CD14-positive monocyte (primary cell): ENCODE data around the gene SAMD5. TPM values are rescaled to one million over a fixed set of nuclear protein-coding genes. Genes with fewer than 3 reads are reported as not detected.

Source experiments
- DNase-seq, 3 donors: peaks; one replicate each; pipeline ENCODE4 v3.0.0-alpha.2; 2011 to 2022
- H2AFZ ChIP-seq: 2 replicates; pipeline ENCODE4 v1.6.0; 2012; ENCODE audit warnings: mild to moderate bottlenecking, low read depth, low read length, inconsistent platforms; ENCODE audit not compliant: insufficient read depth, poor library complexity, severe bottlenecking
- H3K27ac ChIP-seq, 2 donors: 1 replicate in 1 of 2; 2 replicates in 1 of 2; pipeline ENCODE4 v1.5.1; 2012 to 2013; ENCODE audit warnings: low read length in 2 of 2, control low read depth in 1 of 2, inconsistent platforms in 1 of 2, low read depth in 1 of 2, mild to moderate bottlenecking in 1 of 2
- H3K27me3 ChIP-seq, 2 donors: one replicate each; pipeline versions ENCODE4 v1.6.0 to v1.6.1; 2011 to 2013; ENCODE audit warnings: low read length in 2 of 2; ENCODE audit not compliant: control insufficient read depth in 2 of 2, insufficient read depth in 2 of 2
- H3K36me3 ChIP-seq, 2 donors: replicated peaks in 1 of 2; 1 replicate in 1 of 2; 2 replicates in 1 of 2; pipeline versions ENCODE4 v1.5.1 to v1.6.1; 2012 to 2013; ENCODE audit warnings: low read length in 2 of 2, control low read depth in 1 of 2, inconsistent platforms in 1 of 2, mild to moderate bottlenecking in 1 of 2; ENCODE audit not compliant: insufficient read depth in 2 of 2, control insufficient read depth in 1 of 2
- H3K4me1 ChIP-seq, 2 donors: 1 replicate in 1 of 2; 2 replicates in 1 of 2; pipeline versions ENCODE4 v1.5.1 to v1.6.1; 2012 to 2013; ENCODE audit warnings: low read length in 2 of 2, control low read depth in 1 of 2, inconsistent platforms in 1 of 2, mild to moderate bottlenecking in 1 of 2, moderate library complexity in 1 of 2; ENCODE audit not compliant: insufficient read depth in 2 of 2, control insufficient read depth in 1 of 2
- H3K4me2 ChIP-seq: replicated peaks from 2 replicates; pipeline ENCODE3; 2012; ENCODE audit warnings: low read length, moderate library complexity, mild to moderate bottlenecking; ENCODE audit not compliant: poor library complexity, severe bottlenecking; ENCODE audit errors: extremely low read depth
- H3K4me3 ChIP-seq, 3 experiments: fragments of 200-600 bp in 1 of 3; sonication (generic) in 1 of 3; replicated peaks in 1 of 3; 1 replicate in 2 of 3; 2 replicates in 1 of 3; pipeline ENCODE4 v1.5.1; 2011 to 2013; ENCODE audit warnings: low read length in 3 of 3, mild to moderate bottlenecking in 3 of 3, control low read depth in 2 of 3, low read depth in 2 of 3, inconsistent platforms in 1 of 3, moderate library complexity in 1 of 3
- H3K79me2 ChIP-seq: 2 replicates; pipeline ENCODE4 v1.6.0; 2012; ENCODE audit warnings: mild to moderate bottlenecking, control low read depth, inconsistent platforms, low read length, moderate library complexity; ENCODE audit not compliant: insufficient read depth
- H3K9ac ChIP-seq: 2 replicates; pipeline ENCODE4 v1.6.0; 2017; ENCODE audit warnings: low read length, mild to moderate bottlenecking; ENCODE audit not compliant: insufficient read depth, poor library complexity, severe bottlenecking
- H3K9me3 ChIP-seq, 2 donors: replicated peaks in 1 of 2; 1 replicate in 1 of 2; 2 replicates in 1 of 2; pipeline versions ENCODE4 v1.5.1 to v1.6.1; 2012 to 2013; ENCODE audit warnings: low read length in 2 of 2, control low read depth in 1 of 2; ENCODE audit not compliant: control insufficient read depth in 1 of 2, insufficient read depth in 1 of 2
- H4K20me1 ChIP-seq: 2 replicates; pipeline ENCODE4 v1.6.0; 2012; ENCODE audit warnings: mild to moderate bottlenecking, low read length, control low read depth, moderate library complexity; ENCODE audit not compliant: insufficient read depth
- H3K27ac Mint-ChIP-seq, 7 donors: one replicate each; pipeline ENCODE4 v1.8.0; 2020; ENCODE audit warnings: mild to moderate bottlenecking in 7 of 7, mixed read lengths in 7 of 7, moderate library complexity in 6 of 7, inconsistent platforms in 2 of 7
- H3K27me3 Mint-ChIP-seq, 3 donors: one replicate each; pipeline ENCODE4 v1.8.0; 2021 to 2022; ENCODE audit warnings: low read depth in 3 of 3, mild to moderate bottlenecking in 3 of 3, mixed read lengths in 3 of 3, moderate library complexity in 3 of 3, inconsistent platforms in 1 of 3
- H3K36me3 Mint-ChIP-seq, 2 donors: one replicate each; pipeline ENCODE4 v1.8.0; 2020; ENCODE audit warnings: mixed read lengths in 2 of 2, inconsistent platforms in 1 of 2, mild to moderate bottlenecking in 1 of 2
- H3K4me1 Mint-ChIP-seq: one replicate; pipeline ENCODE4 v1.8.0; 2020; ENCODE audit warnings: mild to moderate bottlenecking, mixed read lengths
- H3K4me3 Mint-ChIP-seq, 2 donors: one replicate each; pipeline ENCODE4 v1.8.0; 2020; ENCODE audit warnings: mild to moderate bottlenecking in 2 of 2, mixed read lengths in 2 of 2, moderate library complexity in 1 of 2
- H3K9me3 Mint-ChIP-seq, 7 donors: one replicate each; pipeline ENCODE4 v1.8.0; 2020 to 2022; ENCODE audit warnings: mixed read lengths in 7 of 7, mild to moderate bottlenecking in 6 of 7, moderate library complexity in 6 of 7, inconsistent platforms in 2 of 7
- WGBS: methylation state at CpG from one replicate; pipeline ENCODE4 v1.1.5; 2013; ENCODE audit warnings: missing lambda C conversion rate; ENCODE audit not compliant: insufficient coverage; 5-methylcytosine and 5-hydroxymethylcytosine counted together
- intact Hi-C, 2 donors: fragments of 100-400 bp; cut with micrococcal nuclease; formaldehyde crosslinking; loops; one replicate each; pipeline versions ENCODE4 v1.15.0 to v1.15.1; 2023
- polyA plus RNA-seq, 3 donors: library from polyadenylated mRNA; depleted of rRNA in 1 of 3; unstranded in 2 of 3; stranded (reverse) in 1 of 3; fragments of 300-500 nt in 2 of 3; fragments of >200 nt in 1 of 3; fragmentation: Illumina TruSeq in 2 of 3; gene quantifications; 1 replicate in 2 of 3; 2 replicates in 1 of 3; pipeline ENCODE4 v1.2.3, GENCODE V29; 2012 to 2021
- TF ChIP-seq, protein P1 (sequence below): fragments of 200-600 bp; IDR thresholded peaks from one replicate; pipeline ENCODE4 v1.8.0; 2022; ENCODE audit warnings: antibody characterized with exemption, mild to moderate bottlenecking

Gene SAMD5
- polyA plus RNA-seq, 3 donors, result not detected

GRCh38 chr6:147585256-147585655 is 76.8 kb downstream of the SAMD5 start:
- Mint-ChIP-seq H3K27ac (no peak overlapping the region), H3K36me3 (no peaks in the 10 kb centered on the region), H3K4me3 (no peak overlapping the region), H3K27me3 (peaks cover 0 to 2% (median 0%) of the 10 kb centered on the region in 3 donors), H3K9me3 (peaks cover 0 to 7% (median 2%) of the 10 kb centered on the region in 7 donors), H3K4me1 (no peaks in the 10 kb centered on the region)
- H3K4me2 ChIP-seq, result no peak overlapping the region
- TF ChIP-seq, protein P1, sequence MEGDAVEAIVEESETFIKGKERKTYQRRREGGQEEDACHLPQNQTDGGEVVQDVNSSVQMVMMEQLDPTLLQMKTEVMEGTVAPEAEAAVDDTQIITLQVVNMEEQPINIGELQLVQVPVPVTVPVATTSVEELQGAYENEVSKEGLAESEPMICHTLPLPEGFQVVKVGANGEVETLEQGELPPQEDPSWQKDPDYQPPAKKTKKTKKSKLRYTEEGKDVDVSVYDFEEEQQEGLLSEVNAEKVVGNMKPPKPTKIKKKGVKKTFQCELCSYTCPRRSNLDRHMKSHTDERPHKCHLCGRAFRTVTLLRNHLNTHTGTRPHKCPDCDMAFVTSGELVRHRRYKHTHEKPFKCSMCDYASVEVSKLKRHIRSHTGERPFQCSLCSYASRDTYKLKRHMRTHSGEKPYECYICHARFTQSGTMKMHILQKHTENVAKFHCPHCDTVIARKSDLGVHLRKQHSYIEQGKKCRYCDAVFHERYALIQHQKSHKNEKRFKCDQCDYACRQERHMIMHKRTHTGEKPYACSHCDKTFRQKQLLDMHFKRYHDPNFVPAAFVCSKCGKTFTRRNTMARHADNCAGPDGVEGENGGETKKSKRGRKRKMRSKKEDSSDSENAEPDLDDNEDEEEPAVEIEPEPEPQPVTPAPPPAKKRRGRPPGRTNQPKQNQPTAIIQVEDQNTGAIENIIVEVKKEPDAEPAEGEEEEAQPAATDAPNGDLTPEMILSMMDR, result no peak
- no peak overlapping the region for H3K27ac ChIP-seq
- WGBS, result no CpG with 5 or more reads among the region's 3 CpGs
- H3K4me3 ChIP-seq, result no peak overlapping the region
- no peaks in the 10 kb centered on the region for H3K79me2 ChIP-seq
- H3K27me3 ChIP-seq, result no peaks in the 10 kb centered on the region
- H3K4me1 ChIP-seq, result no peaks in the 10 kb centered on the region
- H3K9ac ChIP-seq, result no peak overlapping the region
- H3K9me3 ChIP-seq, result no peaks in the 10 kb centered on the region
- intact Hi-C loops, result no loop called here
- H2AFZ ChIP-seq, result no peak overlapping the region
- no peaks in the 10 kb centered on the region for H4K20me1 ChIP-seq
- DNase-seq, result no peak
- H3K36me3 ChIP-seq, result no peaks in the 10 kb centered on the region

- Mint-ChIP-seq H3K4me3 (no peak overlapping the region), H3K4me1 (no peaks in the 10 kb centered on the region), H3K9me3 (peaks cover 0 to 6% (median 2%) of the 10 kb centered on the region in 7 donors), H3K27ac (no peak overlapping the region), H3K36me3 (no peaks in the 10 kb centered on the region), H3K27me3 (peaks cover 0 to 2% (median 0%) of the 10 kb centered on the region in 3 donors)
- Histone ChIP-seq H3K4me2 (no peak overlapping the region), H3K36me3 (no peaks in the 10 kb centered on the region), H2AFZ (no peak overlapping the region), H3K4me1 (no peaks in the 10 kb centered on the region), H3K9me3 (no peaks in the 10 kb centered on the region), H3K27me3 (no peaks in the 10 kb centered on the region), H3K4me3 (no peak overlapping the region), H3K9ac (no peak overlapping the region), H3K79me2 (no peaks in the 10 kb centered on the region), H3K27ac (no peak overlapping the region), H4K20me1 (no peaks in the 10 kb centered on the region)
- TF ChIP-seq, protein P1, result no peak
- intact Hi-C loops, result no loop called here
- DNase-seq, result no peak
- WGBS, result 100% methylated on average over 1 of the region's 4 CpGs
Measured at GRCh38 chr6:147586044-147586443, 77.6 kb downstream of the SAMD5 start.
